ENCODE data around the gene COX19.

The COX19 gene

GRCh38 chr7:999941-1000935, 24.9 kb upstream of the COX19 start:
- peak overlapping the region; percentile 57 for H3K4me3 ChIP-seq

GRCh38 chr7:999149-999879, 24.0 kb upstream of the COX19 start:
- peak overlapping the region; percentile 53; the same call in 1 of the 2 replicates for H3K9ac ChIP-seq
- no peaks in the 10 kb centered on the region for H3K9me3 ChIP-seq
- no peak for TF ChIP-seq Cebpa-rat (IDR thresholded peaks at IDR 0.05)
- H3K27me3 ChIP-seq = peaks cover 20% of the 10 kb centered on the region; the same call in 1 of the 2 replicates
- peak overlapping the region; percentile 95 for H3K4me2 ChIP-seq
- H3K36me3 ChIP-seq = 0 out of 2 replicates have a peak, but pooled peaks cover 10% of the 10 kb centered on the region
- peaks cover 78% of the 10 kb centered on the region for H3K4me1 ChIP-seq
- no peaks in the 10 kb centered on the region; the same call in 1 of the 2 replicates for H4K20me1 ChIP-seq
- H3K27ac ChIP-seq = peak overlapping the region; percentile 74
- peak overlapping the region; percentile 57 for H3K4me3 ChIP-seq

More at GRCh38 chr7:999941-1000935, 24.9 kb upstream of the COX19 start:
- Histone ChIP-seq H3K27ac (peak overlapping the region; percentile 74), H3K27me3 (peaks cover 11% of the 10 kb centered on the region; the same call in 1 of the 2 replicates), H3K36me3 (peaks cover 11% of the 10 kb centered on the region; the same call in 1 of the 2 replicates), H3K4me1 (peaks cover 78% of the 10 kb centered on the region), H3K9me3 (no peaks in the 10 kb centered on the region), H3K4me2 (peak overlapping the region; percentile 95), H3K9ac (peak overlapping the region; percentile 71), H4K20me1 (no peaks in the 10 kb centered on the region; the same call in 1 of the 2 replicates)
- no peak for TF ChIP-seq Cebpa-rat (IDR thresholded peaks at IDR 0.05)

- H3K27me3 ChIP-seq = peaks cover 22% of the 10 kb centered on the region; the same call in 1 of the 2 replicates
- no peak overlapping the region; the same call in 1 of the 2 replicates for H3K4me3 ChIP-seq
- peak overlapping the region; percentile 95 for H3K4me2 ChIP-seq
- no peaks in the 10 kb centered on the region for H3K9me3 ChIP-seq
- no peaks in the 10 kb centered on the region; the same call in 1 of the 2 replicates for H4K20me1 ChIP-seq
- H3K4me1 ChIP-seq = peaks cover 87% of the 10 kb centered on the region
- no peak overlapping the region for H3K9ac ChIP-seq
- 0 out of 2 replicates have a peak, but pooled peaks cover 10% of the 10 kb centered on the region for H3K36me3 ChIP-seq
- no peak for TF ChIP-seq Cebpa-rat (IDR thresholded peaks at IDR 0.05)
- peak overlapping the region; percentile 19; the same call in 1 of the 2 replicates for H3K27ac ChIP-seq
Measured at GRCh38 chr7:997404-998395, 22.4 kb upstream of the COX19 start.

GRCh38 chr7:996079-996872, 20.9 kb upstream of the COX19 start:
- Histone ChIP-seq H3K27me3 (peaks cover 22% of the 10 kb centered on the region; the same call in 1 of the 2 replicates), H3K4me3 (no peak overlapping the region), H3K9ac (peak overlapping the region; percentile 55), H3K27ac (peak overlapping the region; percentile 59; the same call in 1 of the 2 replicates), H3K4me2 (peak overlapping the region; percentile 95), H3K9me3 (no peaks in the 10 kb centered on the region), H4K20me1 (no peaks in the 10 kb centered on the region; the same call in 1 of the 2 replicates), H3K4me1 (peaks cover 100% of the 10 kb centered on the region), H3K36me3 (0 out of 2 replicates have a peak, but pooled peaks cover 10% of the 10 kb centered on the region)
- no peak for TF ChIP-seq Cebpa-rat (IDR thresholded peaks at IDR 0.05)

- Histone ChIP-seq H3K4me1 (peaks cover 100% of the 10 kb centered on the region), H4K20me1 (no peaks in the 10 kb centered on the region; the same call in 1 of the 2 replicates), H3K36me3 (0 out of 2 replicates have a peak, but pooled peaks cover 10% of the 10 kb centered on the region), H3K27me3 (peaks cover 22% of the 10 kb centered on the region; the same call in 1 of the 2 replicates), H3K9ac (peak overlapping the region; percentile 55), H3K4me2 (peak overlapping the region; percentile 95), H3K4me3 (no peak overlapping the region), H3K27ac (peak overlapping the region; percentile 59; the same call in 1 of the 2 replicates), H3K9me3 (no peaks in the 10 kb centered on the region)
- no peak for TF ChIP-seq Cebpa-rat (IDR thresholded peaks at IDR 0.05)
Measured at GRCh38 chr7:995571-995970, 20.2 kb upstream of the COX19 start.

GRCh38 chr7:994592-995308, 19.4 kb upstream of the COX19 start:
- H3K4me1 ChIP-seq = peaks cover 96% of the 10 kb centered on the region
- H3K27me3 ChIP-seq = peaks cover 22% of the 10 kb centered on the region; the same call in 1 of the 2 replicates
- H3K36me3 ChIP-seq = 0 out of 2 replicates have a peak, but pooled peaks cover 10% of the 10 kb centered on the region
- no peaks in the 10 kb centered on the region; the same call in 1 of the 2 replicates for H4K20me1 ChIP-seq
- H3K9me3 ChIP-seq = no peaks in the 10 kb centered on the region
- 0 out of 2 replicates have a peak overlapping the region, but pooled peaks have one; percentile 59 for H3K27ac ChIP-seq
- no peak for TF ChIP-seq Cebpa-rat (IDR thresholded peaks at IDR 0.05)
- no peak overlapping the region for H3K4me3 ChIP-seq
- H3K4me2 ChIP-seq = peak overlapping the region; percentile 95
- H3K9ac ChIP-seq = peak overlapping the region; percentile 55; the same call in 1 of the 2 replicates

Measured in BLaER1 (cell line).